Putamen (tissue), 1 donor: ENCODE results near the gene SRM.
"Not testable (repeated sequence)": the region's sequence is repeated elsewhere in the genome, so short reads cannot be mapped to it uniquely, and the experiment has no call there.

Source experiments
- DNase-seq: peaks from one replicate; pipeline ENCODE4 v3.0.0-alpha.2; 2016; ENCODE audit warnings: low spot score

SRM gene

DNA sequence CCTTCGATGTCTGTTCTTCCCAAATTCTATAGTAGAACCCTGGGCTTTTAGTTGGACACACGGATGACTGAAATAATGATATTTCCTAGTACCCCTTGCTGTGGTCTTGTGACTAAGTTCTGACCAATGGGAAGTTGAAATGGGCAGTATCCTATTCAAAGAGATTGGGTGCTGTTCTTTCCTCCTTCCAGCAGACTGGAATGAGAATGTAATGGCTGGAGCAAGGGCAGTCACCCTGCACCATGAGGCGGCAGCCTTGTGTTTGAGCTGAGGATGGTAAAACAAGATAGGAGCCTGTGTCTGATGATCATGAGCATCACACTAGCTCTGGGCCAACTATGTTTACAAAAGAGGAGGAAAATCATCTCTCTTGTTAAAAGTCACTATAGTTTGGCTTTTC lies 5.1 kb upstream of the SRM start:
- DNase-seq: no peak

DNA sequence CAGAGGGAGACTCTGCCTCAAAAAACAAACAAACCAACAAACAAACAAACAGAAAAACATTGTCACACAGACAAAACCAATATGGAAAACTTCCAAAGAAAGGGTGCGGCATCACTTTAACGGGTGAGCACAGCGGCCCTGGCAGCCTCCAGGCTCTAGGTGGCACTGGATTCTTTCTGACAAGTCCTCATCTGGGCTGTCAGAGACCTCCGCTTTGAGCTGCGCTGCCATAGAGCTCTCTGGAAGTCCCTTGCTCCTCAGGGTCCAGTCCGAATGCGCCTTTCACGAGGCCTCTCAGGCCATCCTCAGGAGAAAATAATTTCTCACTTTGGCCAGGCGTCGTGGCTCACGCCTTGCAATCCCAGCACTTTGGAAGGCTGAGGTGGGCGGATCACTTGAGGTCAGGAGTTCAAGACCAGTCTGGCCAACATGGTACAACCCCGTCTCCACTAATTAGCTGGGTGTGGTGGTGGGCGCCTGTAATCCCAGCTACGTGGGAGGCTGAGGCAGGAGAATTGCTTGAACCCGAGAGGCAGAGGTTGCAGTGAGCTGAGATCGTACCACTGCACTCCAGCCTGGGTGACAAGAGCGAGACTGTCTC lies 4.2 kb upstream of the SRM start:
- not testable (repeated sequence) for DNase-seq

DNA sequence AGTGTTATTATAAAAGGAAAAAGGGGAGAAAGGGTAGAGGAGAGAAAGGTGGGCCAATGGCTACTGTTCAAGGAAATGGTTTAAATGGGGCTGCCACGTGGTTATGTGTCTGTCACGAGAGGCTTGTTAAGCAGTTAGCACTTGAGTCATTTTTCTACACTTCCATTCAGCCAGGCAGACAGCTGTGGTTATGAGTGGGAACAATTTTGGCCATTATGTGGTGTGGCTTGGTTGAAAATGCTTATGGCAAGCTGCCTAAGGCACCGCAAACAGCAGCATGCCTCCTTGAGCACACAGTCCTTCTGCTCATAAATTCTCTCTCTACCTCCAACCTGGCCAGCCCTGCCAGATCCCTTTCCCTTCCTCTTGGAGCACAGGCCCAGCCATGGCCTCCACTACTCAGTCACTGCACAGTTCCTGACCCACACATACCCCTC lies 3.2 kb upstream of the SRM start:
- no peak for DNase-seq

DNA sequence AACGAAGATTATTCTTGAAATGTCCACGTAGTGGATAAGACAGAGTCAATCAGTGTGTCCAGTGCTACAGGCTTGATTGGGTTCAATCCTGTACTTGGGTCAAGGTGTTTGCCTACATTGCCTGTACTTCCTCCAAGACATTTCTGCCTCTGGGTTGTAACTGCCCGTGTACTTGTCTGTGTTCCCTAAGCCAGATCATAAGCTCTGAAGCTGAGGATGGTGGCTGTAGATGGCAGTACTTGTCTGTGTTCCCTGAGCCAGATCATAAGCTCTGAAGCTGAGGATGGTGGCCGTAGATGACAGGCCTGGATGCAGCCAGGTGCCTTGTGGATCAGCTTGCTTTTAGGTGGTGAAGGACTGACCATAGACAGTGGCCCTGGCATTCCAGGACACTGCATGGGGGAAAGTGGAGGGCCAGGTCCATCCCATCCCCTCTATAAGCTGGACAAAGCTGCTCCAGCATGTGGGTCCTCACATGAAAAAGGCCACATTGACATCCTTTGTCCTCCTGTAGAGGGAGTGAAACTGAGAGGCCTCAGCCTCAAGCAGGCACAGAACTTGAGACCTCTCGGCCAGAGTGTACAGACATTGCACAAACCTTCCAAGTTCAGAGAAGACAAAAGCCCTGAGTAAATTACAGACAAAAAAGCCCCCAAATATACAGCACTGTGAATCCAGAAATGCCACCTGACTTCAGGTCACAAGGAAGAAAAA lies 2.0 kb upstream of the SRM start:
- DNase-seq: no peak

DNA sequence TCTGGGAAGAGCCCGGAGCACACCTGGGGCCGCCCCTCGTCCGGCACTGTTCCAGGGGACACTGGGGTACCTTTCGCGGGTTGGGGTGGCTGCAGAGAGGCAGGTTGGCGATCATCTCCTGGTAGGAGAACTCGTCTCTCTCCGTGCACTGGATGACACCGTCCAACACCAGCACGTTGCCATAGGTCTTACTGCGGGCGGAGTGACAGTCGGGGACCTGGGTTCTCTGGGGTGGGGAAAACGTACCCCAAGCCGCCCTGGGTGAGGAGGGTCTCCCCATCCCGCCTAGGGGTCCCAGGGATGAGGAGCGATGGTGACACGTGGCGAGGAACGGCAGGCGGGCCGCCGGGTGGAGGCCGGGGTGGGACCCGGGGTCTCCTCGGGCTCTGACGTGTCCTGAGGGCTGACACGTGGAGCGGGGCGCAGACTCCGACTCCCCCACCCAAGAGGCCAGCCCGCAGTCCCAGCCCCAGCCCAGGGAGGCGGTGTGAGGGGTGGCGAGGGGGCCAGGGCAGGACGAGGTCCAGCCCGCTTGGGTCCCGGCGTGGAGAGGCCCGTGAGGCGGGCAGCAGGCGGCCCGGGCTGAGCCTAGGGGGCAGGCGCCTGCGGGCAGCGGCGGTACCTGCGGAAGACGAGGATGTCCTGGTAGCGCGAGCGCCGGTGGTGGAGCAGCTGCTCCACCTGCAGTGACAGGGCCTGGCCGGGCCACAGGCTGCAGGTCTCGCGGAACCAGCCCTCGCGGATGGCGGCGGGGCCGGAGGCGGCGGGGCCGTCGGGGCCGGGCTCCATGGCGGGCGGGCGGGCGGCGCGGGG lies 457 bp downstream of the SRM start:
- DNase-seq: no peak

DNA sequence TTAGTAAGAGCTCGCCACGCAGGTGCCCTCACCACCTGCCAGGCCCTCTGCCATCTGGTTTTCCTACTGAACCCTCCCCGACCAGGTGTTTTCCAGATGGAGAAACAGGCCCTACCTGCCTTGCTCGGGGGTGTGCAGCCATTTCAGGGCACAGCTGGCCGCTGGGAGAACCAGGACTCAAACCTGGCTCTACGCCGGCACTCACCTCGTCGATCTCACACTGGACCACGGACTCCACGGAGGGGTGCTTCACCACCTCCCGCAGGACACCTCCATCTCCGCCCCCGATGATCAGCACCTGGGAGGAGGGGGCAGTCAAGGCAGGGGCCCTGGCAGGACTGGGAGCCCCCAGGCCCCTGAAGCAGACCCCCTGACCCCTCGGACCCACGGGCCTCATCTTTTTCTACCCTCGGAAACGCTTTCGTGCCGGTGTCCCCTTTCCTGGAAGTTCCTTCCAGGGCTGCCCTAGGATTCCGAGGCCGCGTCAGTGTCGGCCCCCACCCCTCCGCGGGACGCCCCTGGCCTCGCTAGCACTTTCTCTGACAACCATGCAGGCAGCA lies 1.1 kb downstream of the SRM start:
- no peak for DNase-seq

DNA sequence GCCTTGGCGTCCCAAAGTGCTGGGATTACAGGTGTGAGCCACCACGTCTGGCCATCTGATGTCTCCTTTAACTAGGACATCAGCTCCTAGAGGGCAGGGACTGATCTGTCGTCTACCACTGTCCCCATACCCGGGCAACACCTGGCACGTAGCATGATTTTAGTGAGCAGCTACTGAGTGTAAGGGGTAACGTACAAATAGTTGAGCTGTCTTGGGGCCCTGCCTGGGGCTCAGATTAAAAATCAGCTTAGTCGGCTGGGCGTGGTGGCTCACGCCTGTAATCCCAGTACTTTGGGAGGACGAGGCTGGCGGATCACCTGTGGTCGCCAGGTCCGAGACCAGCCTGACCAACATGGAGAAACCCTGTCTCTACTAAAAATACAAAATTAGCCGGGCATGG lies 1.8 kb downstream of the SRM start:
- DNase-seq: no peak

DNA sequence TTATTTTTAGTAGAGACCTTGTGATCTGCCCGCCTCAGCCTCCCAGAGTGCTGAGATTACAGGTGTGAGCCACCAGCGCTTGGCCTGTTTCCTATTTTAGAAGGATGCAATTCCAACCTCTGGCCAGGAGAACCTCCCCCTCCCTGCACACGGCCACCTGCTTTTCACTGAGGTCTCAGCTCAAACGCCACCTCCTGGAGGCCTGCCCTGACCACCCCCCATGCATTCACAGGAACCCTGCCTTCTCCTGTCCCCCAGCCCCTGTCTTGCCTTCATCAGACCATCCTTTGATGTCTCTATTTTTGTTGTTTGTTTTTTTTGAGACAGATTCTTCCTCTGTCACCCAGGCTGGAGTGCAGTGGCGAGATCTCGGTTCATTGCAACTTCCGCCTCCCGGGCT lies 2.3 kb downstream of the SRM start:
- DNase-seq: no peak

DNA sequence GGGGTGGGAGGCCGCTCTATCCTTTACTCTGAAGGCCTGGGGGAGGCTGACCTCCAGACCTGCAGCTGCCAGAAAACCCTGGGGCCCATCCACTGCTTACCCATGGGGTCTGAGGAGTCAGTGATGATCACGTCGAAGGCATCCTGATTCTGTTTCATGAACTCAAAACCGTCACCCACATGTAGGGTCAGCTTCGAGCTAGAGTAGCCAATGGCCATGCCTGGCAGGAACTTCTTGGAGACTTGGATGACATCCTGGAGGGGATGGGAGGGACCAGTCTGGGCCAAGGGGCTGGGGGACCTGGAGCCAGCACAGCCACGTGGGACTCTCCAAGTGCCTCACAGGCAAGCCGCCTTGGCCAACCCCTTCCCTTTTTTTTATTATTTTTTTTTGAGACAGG lies 3.3 kb downstream of the SRM start:
- no peak for DNase-seq

DNA sequence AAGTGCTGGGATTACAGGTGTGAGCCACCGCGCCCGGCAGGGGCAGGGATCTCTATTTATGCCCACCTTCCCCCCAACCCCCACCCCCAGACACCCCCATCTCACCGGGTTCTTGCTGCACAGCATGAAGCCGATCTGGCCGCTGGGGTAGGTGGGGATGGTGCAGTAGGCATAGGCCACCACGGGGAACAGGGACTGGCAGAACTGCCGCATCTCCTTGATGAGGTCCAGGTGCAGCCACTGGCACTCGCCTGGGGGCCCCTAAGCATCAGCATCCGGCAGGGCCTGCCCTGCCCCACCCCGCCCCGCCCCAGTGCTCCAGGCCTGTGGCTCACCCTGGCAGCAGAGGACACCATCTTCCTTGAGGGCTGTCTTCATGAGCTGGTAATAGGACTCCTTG lies 4.1 kb downstream of the SRM start:
- DNase-seq: no peak

DNA sequence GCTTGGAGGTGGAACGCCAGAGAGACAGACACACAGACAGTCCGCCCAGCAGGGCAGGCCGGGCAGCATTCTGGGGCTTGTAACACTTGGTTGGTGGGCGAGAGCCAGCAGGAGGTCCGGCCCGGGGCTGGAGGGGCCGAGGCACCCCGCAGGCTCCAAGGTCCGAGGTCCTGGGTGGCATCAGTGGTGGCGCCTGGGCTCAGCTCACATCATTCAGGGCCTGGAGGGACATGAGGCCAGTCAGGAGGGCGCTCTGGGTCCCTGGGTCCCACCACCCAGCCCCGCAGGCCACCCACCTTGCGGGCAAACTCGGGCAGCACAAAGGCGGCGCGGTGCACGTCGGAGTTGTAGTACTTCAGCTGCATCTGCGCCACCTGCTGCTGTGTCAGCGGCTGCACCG lies 5.2 kb downstream of the SRM start:
- no peak for DNase-seq

DNA sequence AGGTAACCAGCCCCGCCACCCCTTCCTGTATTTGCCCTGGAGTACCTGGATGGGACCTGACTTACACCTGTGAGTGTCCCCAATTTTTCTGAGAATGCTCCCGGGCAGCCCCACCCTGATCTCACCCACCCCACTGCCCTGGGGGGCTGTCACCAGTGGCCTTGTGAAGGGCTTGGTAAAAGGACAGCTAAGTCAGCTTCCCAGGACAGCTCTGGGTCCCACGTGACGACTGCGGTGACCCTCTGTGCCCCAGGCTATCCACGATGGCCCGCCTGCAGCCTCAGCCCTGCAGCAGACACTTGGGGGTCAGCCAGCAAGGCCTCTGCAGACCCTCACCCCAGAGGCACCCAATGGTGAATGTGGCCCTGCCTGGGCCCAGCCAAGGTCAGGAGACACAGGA lies 5.6 kb downstream of the SRM start:
- DNase-seq: no peak

DNA sequence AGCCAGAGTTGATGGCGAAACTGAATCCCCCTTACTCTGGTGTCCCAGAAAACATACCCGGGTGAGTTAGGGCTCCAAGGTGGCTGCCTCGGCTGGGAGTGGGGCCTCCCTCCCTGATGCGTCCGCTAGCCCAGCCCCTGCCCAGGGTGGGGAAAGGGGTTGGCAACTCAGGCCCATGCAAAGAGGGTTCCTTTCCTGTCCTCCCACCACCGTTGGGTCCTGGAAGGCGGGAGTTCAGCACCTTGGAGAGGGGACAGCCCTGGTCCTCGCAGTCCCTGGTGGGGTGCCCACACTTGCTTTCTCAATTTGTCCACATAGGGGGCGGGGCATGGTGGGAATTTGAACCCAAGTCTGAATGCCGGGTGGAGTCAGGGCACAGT lies 6.1 kb downstream of the SRM start:
- no peak for DNase-seq

DNA sequence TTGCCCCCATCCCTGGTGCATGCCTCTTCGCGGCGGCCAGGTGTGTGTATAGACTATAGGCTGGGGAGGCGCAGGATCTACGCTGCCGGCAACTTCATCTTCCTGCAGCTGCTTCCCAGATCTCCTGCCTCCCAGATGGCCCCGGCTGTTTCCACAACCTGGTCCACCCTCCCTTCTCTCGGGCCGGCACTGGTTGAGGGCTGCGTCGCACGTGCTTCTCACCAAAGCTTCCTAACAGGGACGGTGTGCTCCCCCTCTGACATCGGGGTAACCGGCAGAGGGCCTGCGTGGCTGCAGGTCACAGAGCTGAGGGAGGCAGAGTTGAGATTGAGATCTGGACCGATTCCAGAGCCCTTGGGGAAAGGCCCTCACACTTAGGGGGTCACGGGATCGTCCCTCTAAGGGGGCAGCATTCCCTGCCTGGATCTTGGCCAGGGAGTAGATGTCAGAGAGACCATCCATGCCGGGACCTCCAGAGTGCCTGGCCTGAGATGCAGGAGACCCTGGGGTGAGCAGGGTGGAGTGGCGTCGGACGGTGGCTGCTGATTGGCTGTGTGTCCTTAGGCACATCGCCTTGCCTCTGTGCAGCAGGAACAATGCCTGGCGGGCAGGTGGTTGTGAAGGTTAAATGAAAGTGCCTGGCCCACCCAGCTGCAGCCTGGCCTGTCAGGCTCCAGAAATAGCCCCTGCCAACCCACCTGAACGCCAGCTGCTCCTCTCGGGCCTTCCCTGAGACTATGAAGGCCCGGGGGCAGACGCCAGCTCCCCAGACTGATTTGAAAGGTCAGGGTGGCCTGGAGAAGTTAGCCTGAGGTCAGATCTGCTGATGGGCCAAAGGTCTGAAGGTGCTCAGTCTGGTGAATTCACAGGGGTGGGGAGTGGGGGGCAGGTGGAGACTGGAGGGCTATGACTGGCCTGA lies 6.7 kb downstream of the SRM start:
- DNase-seq: no peak

DNA sequence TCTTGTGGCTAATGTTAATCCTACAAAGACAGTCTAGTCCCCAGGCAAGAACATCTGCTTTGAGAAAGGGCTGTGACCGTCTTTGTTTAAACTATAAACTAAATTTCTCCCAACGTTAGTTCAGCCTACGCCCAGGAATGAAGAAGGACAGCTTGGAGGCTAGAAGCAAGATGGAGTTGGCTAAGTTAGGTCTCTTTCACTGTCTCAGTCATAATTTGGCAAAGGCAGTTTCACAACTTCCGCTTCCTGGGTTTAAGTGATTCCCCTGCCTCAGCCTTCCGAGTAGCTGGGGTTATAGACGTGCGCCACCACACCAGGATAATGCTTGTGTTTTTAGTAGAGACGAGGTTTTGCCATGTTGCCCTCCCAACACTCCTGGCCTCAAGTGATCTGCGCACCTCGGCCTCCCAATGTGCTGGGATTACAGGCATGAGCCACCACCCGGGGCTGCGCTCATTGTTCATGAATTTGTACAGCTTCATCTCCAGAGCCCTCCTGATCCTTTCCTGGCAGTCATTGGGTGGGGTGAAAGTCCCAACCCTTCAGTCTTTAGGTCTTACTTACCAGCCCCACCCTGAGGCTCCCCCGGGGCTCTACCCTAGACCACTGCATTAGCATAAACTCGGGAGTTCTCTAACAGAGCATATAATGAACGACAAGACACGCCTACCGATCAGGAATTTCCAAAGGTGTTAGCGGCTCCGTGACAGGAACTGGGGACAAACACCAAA lies 7.9 kb downstream of the SRM start:
- DNase-seq: no peak

DNA sequence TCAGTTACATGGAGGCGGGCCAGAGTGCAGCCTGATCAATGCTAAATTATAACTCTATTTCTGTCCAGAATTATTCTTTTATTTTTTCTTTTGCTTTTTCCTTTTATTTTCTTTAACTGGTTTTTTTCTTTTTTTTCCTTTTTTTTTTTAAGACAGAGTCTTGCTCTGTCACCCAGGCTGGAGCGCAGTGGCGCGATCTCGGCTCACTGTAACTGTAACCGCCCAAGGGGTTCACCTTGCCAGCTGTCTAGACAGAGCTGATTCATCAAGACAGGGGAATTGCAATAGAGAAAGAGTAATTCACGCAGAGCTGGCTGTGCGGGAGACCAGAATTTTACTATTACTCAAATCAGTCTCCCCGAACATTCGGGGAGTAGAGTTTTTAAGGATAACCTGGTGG lies 8.7 kb downstream of the SRM start:
- not testable (repeated sequence) for DNase-seq

DNA sequence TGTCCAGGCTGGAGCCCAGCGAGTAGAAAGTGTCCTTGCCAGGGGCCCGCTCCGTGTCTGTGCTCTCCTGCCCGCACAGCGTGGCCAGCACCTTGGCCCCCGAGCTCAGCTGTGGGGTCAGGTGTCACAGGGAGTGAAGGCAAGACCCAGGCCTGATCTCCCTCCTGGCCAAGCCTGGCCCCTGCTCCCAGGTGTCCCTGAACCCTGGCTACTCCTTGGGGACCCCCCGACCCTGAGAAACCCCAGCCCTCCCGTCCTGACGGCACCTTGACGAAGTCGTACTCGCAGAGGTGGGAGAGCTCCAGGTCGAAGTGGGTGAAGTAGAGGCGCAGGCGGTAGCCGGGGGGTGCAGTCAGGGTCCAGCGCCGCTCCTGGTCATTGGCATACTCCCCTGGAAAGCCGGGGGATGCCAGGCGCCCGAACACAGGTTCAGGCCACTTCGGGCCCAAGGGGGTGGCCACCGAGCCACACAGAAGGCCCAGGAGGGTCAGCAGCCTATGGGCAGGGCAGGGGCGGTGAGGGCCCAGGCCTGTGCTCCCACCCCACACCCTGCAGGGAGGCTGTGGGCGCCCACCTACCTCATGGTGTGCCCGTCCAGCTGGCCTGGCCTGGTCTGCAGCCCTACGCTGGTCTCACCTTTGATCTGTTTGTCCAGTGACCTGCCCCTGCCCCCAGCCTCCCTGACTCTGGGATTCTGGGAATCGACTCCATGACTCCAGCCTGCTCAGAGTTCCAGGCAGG lies 13.0 kb downstream of the SRM start, which contains the start of gene MASP2:
TSS of gene MASP2 (minus strand) at position 615 of the 741 bp plus-strand sequence. CDS start at position 583, 32 bp downstream.
- DNase-seq: no peak

DNA sequence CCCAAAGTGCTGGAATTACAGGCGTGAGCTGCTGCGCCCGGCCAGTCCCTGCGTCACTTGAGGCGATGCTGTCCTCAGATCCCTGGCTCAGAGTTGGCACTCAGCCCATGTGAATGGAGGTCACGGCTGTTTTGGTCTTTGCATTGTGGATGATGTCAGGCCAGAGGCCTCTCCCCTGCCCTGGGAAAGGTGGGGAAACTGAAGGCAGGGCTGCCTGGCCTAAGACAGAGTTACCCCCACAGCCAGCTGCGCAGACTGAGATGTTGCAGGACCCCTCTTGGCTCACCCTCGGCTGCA lies 13.6 kb downstream of the SRM start:
- DNase-seq: no peak

DNA sequence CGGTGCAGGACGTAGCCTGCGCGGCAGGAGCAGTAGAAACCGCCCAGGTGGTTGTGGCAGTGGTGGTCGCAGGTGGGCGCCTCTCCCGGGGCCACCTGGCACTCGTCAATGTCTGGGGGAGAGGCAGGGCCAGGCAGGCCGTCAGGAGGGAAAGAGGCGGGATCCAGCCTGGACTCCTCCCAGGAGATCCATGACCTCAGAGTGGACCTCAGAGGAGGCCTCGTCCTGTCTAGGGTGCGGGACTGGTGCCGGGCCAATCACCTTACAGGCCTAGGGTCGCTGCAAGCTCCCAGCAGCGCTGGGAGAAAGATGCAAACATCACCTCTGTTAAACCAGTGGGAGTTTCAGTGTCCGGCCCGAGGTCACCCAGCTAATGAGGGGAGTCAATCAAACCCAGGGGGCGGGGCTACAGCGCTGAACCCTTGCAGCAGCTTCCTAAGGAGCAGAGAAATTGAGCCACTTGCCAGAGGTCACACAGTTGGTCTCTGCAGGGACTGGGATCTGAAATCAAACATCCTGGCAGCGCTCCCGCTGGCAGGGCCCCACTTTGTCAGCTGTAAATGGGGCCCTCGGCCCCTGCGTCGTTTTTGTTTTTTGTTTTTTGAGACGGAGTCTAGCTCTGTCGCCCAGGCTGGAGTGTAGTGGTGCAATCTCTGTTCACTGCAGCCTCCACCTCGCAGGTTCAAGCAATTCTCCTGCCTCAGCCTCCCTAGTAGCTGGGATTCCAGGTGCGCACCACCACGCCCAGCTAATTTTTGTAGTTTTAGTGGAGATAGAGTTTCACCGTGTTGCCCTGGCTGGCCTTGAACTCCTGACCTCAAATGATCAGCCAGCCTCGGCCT lies 14.2 kb downstream of the SRM start:
- no peak for DNase-seq
